ENCODE measurements around the gene TPST2.

GRCh38 chr22:26481112-26481693, 108.7 kb downstream of the TPST2 start:
- TF ChIP-seq CTCF (IDR thresholded peaks at IDR 0.05; ENCODE audit: low read depth, low read length, poor library complexity, severe bottlenecking) (no peak), EZH2phosphoT487 (IDR thresholded peaks at IDR 0.05; ENCODE audit: borderline replicate concordance, low read length) (no peak)
